WERI-Rb-1 (cell line): Measurements from ENCODE around the gene GALK2.
A peak's percentile ranks its signal among the peaks of the same experiment; 100 is the strongest.

Source experiments
- DNase-seq: peaks from one replicate; pipeline ENCODE4 v3.0.0-alpha.2; 2020
- H3K27ac ChIP-seq: fragments of 250-450 bp; sonication (Bioruptor Pico); 2 replicates; pipeline ENCODE4 v1.5.1; 2020; ENCODE audit warnings: mild to moderate bottlenecking, moderate library complexity
- H3K27me3 ChIP-seq: fragments of 250-450 bp; sonication (Bioruptor Pico); 2 replicates; pipeline ENCODE4 v1.5.1; 2021; ENCODE audit warnings: mild to moderate bottlenecking, low read depth, moderate library complexity; ENCODE audit not compliant: insufficient read depth, severe bottlenecking
- H3K36me3 ChIP-seq: fragments of 250-450 bp; sonication (Bioruptor Pico); 2 replicates; pipeline ENCODE4 v1.5.1; 2020; ENCODE audit warnings: mild to moderate bottlenecking, moderate library complexity
- H3K4me3 ChIP-seq: 2 replicates; pipeline ENCODE4 v1.5.1; 2011; ENCODE audit warnings: low read depth, mild to moderate bottlenecking, control low read depth, low read length
- H3K9me3 ChIP-seq: fragments of 250-450 bp; sonication (Bioruptor Pico); 2 replicates; pipeline ENCODE4 v1.5.1; 2021; ENCODE audit warnings: mild to moderate bottlenecking, moderate library complexity; ENCODE audit not compliant: severe bottlenecking
- CTCF ChIP-seq: IDR thresholded peaks from 2 replicates; pipeline ENCODE4 v1.5.1; 2011; ENCODE audit warnings: low read depth, mild to moderate bottlenecking, control low read depth, inconsistent platforms, low read length

Gene GALK2

GRCh38 chr15:49223536-49224274, 53.7 kb downstream of the GALK2 start:
- H3K27ac ChIP-seq, result no peak overlapping the region
- H3K27me3 ChIP-seq, result no peaks in the 10 kb centered on the region
- no peak overlapping the region for H3K4me3 ChIP-seq
- no peaks in the 10 kb centered on the region for H3K36me3 ChIP-seq
- no peak for DNase-seq
- no peak for TF ChIP-seq CTCF
- no peaks in the 10 kb centered on the region for H3K9me3 ChIP-seq

GRCh38 chr15:49225572-49226281, 55.7 kb downstream of the GALK2 start:
- H3K36me3 ChIP-seq, result no peaks in the 10 kb centered on the region
- DNase-seq, result peak; percentile 62
- no peak overlapping the region for H3K4me3 ChIP-seq
- peak; percentile 82 for TF ChIP-seq CTCF
- no peaks in the 10 kb centered on the region for H3K27me3 ChIP-seq
- no peaks in the 10 kb centered on the region for H3K9me3 ChIP-seq
- H3K27ac ChIP-seq, result no peak overlapping the region

- no peak for TF ChIP-seq CTCF
These were observed 57.6 kb downstream of the GALK2 start for GRCh38 chr15:49227602-49228001.

GRCh38 chr15:49229922-49230321, 59.9 kb downstream of the GALK2 start:
- TF ChIP-seq CTCF, result no peak
- no peaks in the 10 kb centered on the region for H3K36me3 ChIP-seq
- no peak overlapping the region for H3K4me3 ChIP-seq
- no peak overlapping the region for H3K27ac ChIP-seq
- no peaks in the 10 kb centered on the region for H3K27me3 ChIP-seq
- DNase-seq, result no peak
- H3K9me3 ChIP-seq, result no peaks in the 10 kb centered on the region

More at GRCh38 chr15:49227602-49228001, 57.6 kb downstream of the GALK2 start:
- Histone ChIP-seq H3K36me3 (no peaks in the 10 kb centered on the region), H3K4me3 (no peak overlapping the region), H3K9me3 (no peaks in the 10 kb centered on the region), H3K27ac (no peak overlapping the region), H3K27me3 (no peaks in the 10 kb centered on the region)
- DNase-seq, result no peak

GRCh38 chr15:49232236-49232806, 62.3 kb downstream of the GALK2 start:
- Histone ChIP-seq H3K9me3 (no peaks in the 10 kb centered on the region), H3K4me3 (no peak overlapping the region), H3K36me3 (no peaks in the 10 kb centered on the region), H3K27ac (no peak overlapping the region), H3K27me3 (no peaks in the 10 kb centered on the region)
- no peak for DNase-seq
- no peak for TF ChIP-seq CTCF
